Heart right ventricle (tissue), 12 donors: ENCODE results near the gene RNASEH2A. TPM values are rescaled to one million over a fixed set of nuclear protein-coding genes. Genes with fewer than 3 reads are reported as not detected.

Experiments
- microRNA-seq, 2 donors: library from miRNA; unstranded; fragments of <30 nt; microRNA quantifications; one replicate each; pipeline ENCODE4 v1.2.0, GENCODE V29; 2021
- polyA plus RNA-seq, 2 donors: library from polyadenylated mRNA; stranded (reverse); fragments of 200-250 nt; gene quantifications; one replicate each; pipeline ENCODE4 v1.2.3, GENCODE V29; 2013
- total RNA-seq, 10 donors: library from RNA; stranded (reverse); fragmentation: NEBNext Ultra II Directional in 3 of 10; extraction: Animal tissue kit (Norgen Biotek cat#: 25700) in 3 of 10; gene quantifications; one replicate each; pipeline versions ENCODE4 v1.2.1 to v1.2.4, GENCODE V29; 2021 to 2023
- donor health status: ischemic (EF 13 %, LVEDD 7.1; RV severe dilation, severe dysfunction).
- donor health status: healthy with polysubstance abuse.
- donor health status: DM: no; HTN: yes; CAD: no.
- donor health status: DM: no; HTN: no; CAD: no.
- donor health status: ischemic (EF 25% LVEDD 6.9; RV normal size, moderate dysfunction).
- donor health status: ischemic (EF 25% LVEDD 5.7; RV mildly dilated, moderate dysfunction).
- donor health status: healthy.
- donor health status: nonischemic (EF 11% LVEDD 7.7; RV severe dilation, severe dysfunction).
- donor health status: DM: yes; HTN: yes; CAD: no.
- donor health status: PGD.
- donor health status: ischemic (EF 29% LVEDD 5.4; RV normal size, mild dysfunction).
- donor health status: nonischemic (EF 23%, LVEDD 6.1; RV moderate dilation, normal function).

The RNASEH2A gene
- total and polyA plus RNA-seq, 12 donors = 1.9 to 6.9 (median 4.1) TPM

Small RNA genes within 50 kb of the gene (microRNA-seq; reads per million reads assigned to microRNA genes)
- 0 to 0.60 reads per million in 2 donors for gene MIR5684
- gene MIR6794 = 0 reads per million in 2 donors

Other genes with a start within 250 kb of the RNASEH2A start
- 1 to 10 TPM; 3.2 to 7.2 (median 5.2) TPM for gene ZNF490, start 195.8 kb upstream of the RNASEH2A start, total RNA-seq
- gene ZNF490, start 195.8 kb upstream of the RNASEH2A start, polyA plus RNA-seq = under 1 TPM; 0.22 to 0.95 TPM
- 10 to 100 TPM; 13.1 to 22.1 (median 16.8) TPM for gene ZNF791, start 195.7 kb upstream of the RNASEH2A start, total RNA-seq
- 1 to 10 TPM; 4.7 to 8.0 TPM for gene ZNF791, start 195.7 kb upstream of the RNASEH2A start, polyA plus RNA-seq
- 10 to 100 TPM; 14.2 to 89.9 (median 25.5) TPM for gene MAN2B1, start 139.8 kb upstream of the RNASEH2A start, total RNA-seq
- gene MAN2B1, start 139.8 kb upstream of the RNASEH2A start, polyA plus RNA-seq = 10 to 100 TPM; 17.7 to 40.1 TPM
- 10 to 100 TPM in 1 of 10 donors, 1 to 10 TPM in 9; 5.5 to 10.7 (median 7.9) TPM for gene WDR83, start 139.8 kb upstream of the RNASEH2A start, total RNA-seq
- gene WDR83, start 139.8 kb upstream of the RNASEH2A start, polyA plus RNA-seq = 10 to 100 TPM; 14.5 to 19.7 TPM
- 10 to 100 TPM; 43.6 to 59.3 (median 49.7) TPM for gene DHPS, start 124.7 kb upstream of the RNASEH2A start, total RNA-seq
- gene DHPS, start 124.7 kb upstream of the RNASEH2A start, polyA plus RNA-seq = 10 to 100 TPM; 64.5 to 82.2 TPM
- gene GNG14, start 118.6 kb upstream of the RNASEH2A start, total RNA-seq = not detected
- gene GNG14, start 118.6 kb upstream of the RNASEH2A start, polyA plus RNA-seq = not detected
- 1 to 10 TPM; 1.2 to 3.1 (median 2.1) TPM for gene FBXW9, start 110.0 kb upstream of the RNASEH2A start, total RNA-seq
- 1 to 10 TPM; 1.2 to 4.6 TPM for gene FBXW9, start 110.0 kb upstream of the RNASEH2A start, polyA plus RNA-seq
- gene TNPO2, start 82.7 kb upstream of the RNASEH2A start, total RNA-seq = 10 to 100 TPM; 32.3 to 51.1 (median 41.6) TPM
- 10 to 100 TPM; 17.3 to 25.9 TPM for gene TNPO2, start 82.7 kb upstream of the RNASEH2A start, polyA plus RNA-seq
- gene TRIR, start 71.9 kb upstream of the RNASEH2A start, total RNA-seq = 100 to 1,000 TPM in 3 of 10 donors, 10 to 100 TPM in 7; 82.2 to 143 (median 91.0) TPM
- 100 to 1,000 TPM; 234 to 253 TPM for gene TRIR, start 71.9 kb upstream of the RNASEH2A start, polyA plus RNA-seq
- gene GET3, start 69.1 kb upstream of the RNASEH2A start, total RNA-seq = 10 to 100 TPM; 50.6 to 79.7 (median 60.1) TPM
- 100 to 1,000 TPM in 1 of 2 donors, 10 to 100 TPM in 1; 37.0 to 121 TPM for gene GET3, start 69.1 kb upstream of the RNASEH2A start, polyA plus RNA-seq
- gene BEST2, start 54.8 kb upstream of the RNASEH2A start, total RNA-seq = not detected
- not detected for gene BEST2, start 54.8 kb upstream of the RNASEH2A start, polyA plus RNA-seq
- gene HOOK2, start 31.0 kb upstream of the RNASEH2A start, total RNA-seq = 10 to 100 TPM; 47.8 to 79.3 (median 57.8) TPM
- 100 to 1,000 TPM in 1 of 2 donors, 10 to 100 TPM in 1; 29.7 to 173 TPM for gene HOOK2, start 31.0 kb upstream of the RNASEH2A start, polyA plus RNA-seq
- gene JUNB, start 15.1 kb upstream of the RNASEH2A start, total RNA-seq = 100 to 1,000 TPM in 4 of 10 donors, 10 to 100 TPM in 6; 22.4 to 247 (median 70.0) TPM
- 10 to 100 TPM; 41.2 to 65.4 TPM for gene JUNB, start 15.1 kb upstream of the RNASEH2A start, polyA plus RNA-seq
- 100 to 1,000 TPM; 532 to 789 (median 744) TPM for gene PRDX2, start 4.8 kb upstream of the RNASEH2A start, total RNA-seq
- 100 to 1,000 TPM; 235 to 827 TPM for gene PRDX2, start 4.8 kb upstream of the RNASEH2A start, polyA plus RNA-seq
- 1 to 10 TPM in 9 of 10 donors, under 1 TPM in 1; 0.72 to 4.8 (median 2.4) TPM for gene THSD8, start 4.5 kb upstream of the RNASEH2A start, total RNA-seq
- 1 to 10 TPM; 2.7 to 3.8 TPM for gene THSD8, start 4.5 kb upstream of the RNASEH2A start, polyA plus RNA-seq
- not detected for gene RTBDN, start 28.0 kb downstream of the RNASEH2A start, total RNA-seq
- not detected for gene RTBDN, start 28.0 kb downstream of the RNASEH2A start, polyA plus RNA-seq
- gene MAST1, start 31.9 kb downstream of the RNASEH2A start, total RNA-seq = under 1 TPM in 8 of 10 donors, not detected in 2; 0.15 to 0.88 (median 0.37) TPM
- gene MAST1, start 31.9 kb downstream of the RNASEH2A start, polyA plus RNA-seq = under 1 TPM; 0.07 to 0.23 TPM
- 10 to 100 TPM; 16.9 to 34.9 (median 19.9) TPM for gene DNASE2, start 74.9 kb downstream of the RNASEH2A start, total RNA-seq
- 10 to 100 TPM; 10.5 to 25.6 TPM for gene DNASE2, start 74.9 kb downstream of the RNASEH2A start, polyA plus RNA-seq
- under 1 TPM in 1 of 10 donors, not detected in 9; 0.13 TPM for gene KLF1, start 80.6 kb downstream of the RNASEH2A start, total RNA-seq
- not detected for gene KLF1, start 80.6 kb downstream of the RNASEH2A start, polyA plus RNA-seq
- 10 to 100 TPM; 32.4 to 53.2 (median 45.1) TPM for gene GCDH, start 84.6 kb downstream of the RNASEH2A start, total RNA-seq
- 10 to 100 TPM; 22.6 to 72.3 TPM for gene GCDH, start 84.6 kb downstream of the RNASEH2A start, polyA plus RNA-seq
- under 1 TPM in 1 of 10 donors, not detected in 9; 0.21 TPM for gene SYCE2, start 112.7 kb downstream of the RNASEH2A start, total RNA-seq
- under 1 TPM; 0.10 to 0.22 TPM for gene SYCE2, start 112.7 kb downstream of the RNASEH2A start, polyA plus RNA-seq
- 10 to 100 TPM; 31.0 to 53.0 (median 38.5) TPM for gene FARSA, start 127.1 kb downstream of the RNASEH2A start, total RNA-seq
- 10 to 100 TPM; 23.2 to 81.4 TPM for gene FARSA, start 127.1 kb downstream of the RNASEH2A start, polyA plus RNA-seq
- 100 to 1,000 TPM; 265 to 683 (median 348) TPM for gene CALR, start 132.0 kb downstream of the RNASEH2A start, total RNA-seq
- gene CALR, start 132.0 kb downstream of the RNASEH2A start, polyA plus RNA-seq = 100 to 1,000 TPM; 197 to 830 TPM
- gene RAD23A, start 139.3 kb downstream of the RNASEH2A start, total RNA-seq = 100 to 1,000 TPM; 138 to 201 (median 148) TPM
- gene RAD23A, start 139.3 kb downstream of the RNASEH2A start, polyA plus RNA-seq = 100 to 1,000 TPM; 187 to 289 TPM
- gene GADD45GIP1, start 150.6 kb downstream of the RNASEH2A start, total RNA-seq = 10 to 100 TPM; 18.4 to 33.9 (median 20.9) TPM
- 100 to 1,000 TPM; 120 to 237 TPM for gene GADD45GIP1, start 150.6 kb downstream of the RNASEH2A start, polyA plus RNA-seq
- gene DAND5, start 163.0 kb downstream of the RNASEH2A start, total RNA-seq = 10 to 100 TPM in 5 of 10 donors, 1 to 10 TPM in 5; 7.3 to 14.4 (median 10.1) TPM
- 1 to 10 TPM in 1 of 2 donors, under 1 TPM in 1; 0.71 to 4.2 TPM for gene DAND5, start 163.0 kb downstream of the RNASEH2A start, polyA plus RNA-seq
- 100 to 1,000 TPM; 111 to 162 (median 145) TPM for gene NFIX, start 188.9 kb downstream of the RNASEH2A start, total RNA-seq
- 10 to 100 TPM; 16.8 to 34.2 TPM for gene NFIX, start 188.9 kb downstream of the RNASEH2A start, polyA plus RNA-seq